T-cell (primary cell): ENCODE measurements around the gene MAP2. TPM values are rescaled to one million over a fixed set of nuclear protein-coding genes. Genes with fewer than 3 reads are reported as not detected.

Experiments used
- ATAC-seq, 4 experiments: fragments of 200-7000 bp in 3 of 4; fragments of 150-1000 bp in 1 of 4; cut with Tn5 transposase; replicated peaks in 1 of 4; 1 replicate in 3 of 4; 2 replicates in 1 of 4; pipeline ENCODE4 v1.10.0; 2021; ENCODE audit warnings: moderate library complexity in 3 of 4, mild to moderate bottlenecking in 2 of 4, moderate number of reproducible peaks in 1 of 4
- CTCF ChIA-PET, 2 donors: fragments of 300-600 bp; sonication (Branson Sonifier 250); formaldehyde crosslinking; loops; one replicate each; lab custom pipeline; 2022; ENCODE audit warnings: antibody characterized with exemption in 2 of 2; lab: Charles Lee
- POLR2A ChIA-PET, 2 donors: fragments of 300-600 bp; sonication (Branson Sonifier 250); formaldehyde crosslinking; loops; one replicate each; lab custom pipeline; 2022; ENCODE audit warnings: antibody characterized with exemption in 2 of 2; lab: Charles Lee
- DNase-seq, 35 experiments: peaks; one replicate each; pipeline versions ENCODE4 v3.0.0 to v3.0.0-alpha.2; 2013 to 2023
- H3K27ac ChIP-seq: one replicate; pipeline ENCODE4 v1.5.1; 2013; ENCODE audit warnings: low read length
- H3K27me3 ChIP-seq, 2 experiments: replicated peaks in 1 of 2; 1 replicate in 1 of 2; 2 replicates in 1 of 2; pipeline versions ENCODE4 v1.6.1 to v1.7.0; 2013; ENCODE audit warnings: low read length in 1 of 2, mixed read lengths in 1 of 2; ENCODE audit not compliant: control insufficient read depth in 2 of 2, insufficient read depth in 2 of 2; ENCODE audit errors: extremely low read depth in 1 of 2
- H3K36me3 ChIP-seq, 2 donors: 1 replicate in 1 of 2; 2 replicates in 1 of 2; pipeline versions ENCODE4 v1.6.1 to v1.7.0; 2013; ENCODE audit warnings: low read length in 1 of 2; ENCODE audit not compliant: control insufficient read depth in 2 of 2, insufficient read depth in 1 of 2; ENCODE audit errors: extremely low read depth in 1 of 2
- H3K4me1 ChIP-seq, 2 experiments: 1 replicate in 1 of 2; 2 replicates in 1 of 2; pipeline versions ENCODE4 v1.6.1 to v1.7.0; 2013; ENCODE audit warnings: low read length in 2 of 2, mixed read lengths in 1 of 2; ENCODE audit not compliant: insufficient read depth in 2 of 2, control insufficient read depth in 1 of 2; ENCODE audit errors: extremely low read depth in 1 of 2
- H3K4me3 ChIP-seq, 2 donors: 1 replicate in 1 of 2; 2 replicates in 1 of 2; pipeline versions ENCODE4 v1.5.1 to v1.7.0; 2013; ENCODE audit warnings: mild to moderate bottlenecking in 2 of 2, low read length in 1 of 2, moderate library complexity in 1 of 2; ENCODE audit not compliant: control insufficient read depth in 1 of 2; ENCODE audit errors: extremely low read depth in 1 of 2
- H3K9me3 ChIP-seq: 2 replicates; pipeline ENCODE4 v1.7.0; 2013
- H3K27ac Mint-ChIP-seq, 2 donors: one replicate each; pipeline ENCODE4 v1.8.0; 2020 to 2021; ENCODE audit warnings: mild to moderate bottlenecking in 2 of 2, mixed read lengths in 2 of 2
- H3K27me3 Mint-ChIP-seq, 2 donors: one replicate each; pipeline ENCODE4 v1.8.0; 2021 to 2022; ENCODE audit warnings: mixed read lengths in 2 of 2
- H3K36me3 Mint-ChIP-seq: one replicate; pipeline ENCODE4 v1.8.0; 2021; ENCODE audit warnings: mixed read lengths
- H3K4me1 Mint-ChIP-seq, 3 donors: one replicate each; pipeline ENCODE4 v1.8.0; 2020 to 2022; ENCODE audit warnings: mixed read lengths in 3 of 3, mild to moderate bottlenecking in 1 of 3
- H3K4me3 Mint-ChIP-seq, 3 donors: one replicate each; pipeline ENCODE4 v1.8.0; 2020 to 2022; ENCODE audit warnings: mild to moderate bottlenecking in 3 of 3, mixed read lengths in 3 of 3, moderate library complexity in 3 of 3
- H3K9me3 Mint-ChIP-seq, 3 donors: one replicate each; pipeline ENCODE4 v1.8.0; 2020 to 2022; ENCODE audit warnings: mixed read lengths in 3 of 3
- WGBS: methylation state at CpG from one replicate; pipeline ENCODE4 v1.1.5; 2013; ENCODE audit warnings: missing lambda C conversion rate; ENCODE audit not compliant: insufficient coverage; 5-methylcytosine and 5-hydroxymethylcytosine counted together
- total RNA-seq, 35 experiments: library from RNA in 6 of 35; stranded (reverse) in 6 of 35; fragments of 120-200 nt in 1 of 35; gene quantifications; one replicate each; pipeline versions ENCODE4 v1.2.1 to v1.2.4 and lab custom pipeline; 2013 to 2026

Gene MAP2
- total RNA-seq, 5 donors from 2014 or later (not counting 1 experiment from before 2014, with no cell fraction given), result 0.35 to 0.86 (median 0.46) TPM

DNA sequence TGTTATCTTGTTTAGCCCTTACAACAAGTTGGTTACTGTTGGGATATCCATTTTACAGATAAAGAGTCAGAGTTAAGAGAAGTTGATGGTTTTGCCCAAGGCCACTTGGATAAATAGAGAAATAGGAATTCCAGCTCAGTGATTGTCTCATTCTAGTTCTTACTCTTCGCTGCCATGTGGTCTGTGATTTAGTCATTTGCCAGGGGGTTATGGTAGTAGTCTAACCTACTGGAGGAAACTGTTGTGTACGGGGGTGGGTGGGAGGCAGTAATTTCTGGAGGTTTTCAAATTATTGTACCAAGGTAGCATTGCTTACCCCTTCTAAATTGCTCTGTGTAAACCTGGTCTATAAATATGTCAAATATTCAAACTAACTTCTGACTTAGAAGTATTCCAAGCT lies 110.4 kb downstream of the MAP2 start:
- Mint-ChIP-seq H3K9me3 (no peaks in the 10 kb centered on the region), H3K27ac (no peak overlapping the region), H3K36me3 (no peaks in the 10 kb centered on the region), H3K4me1 (no peaks in the 10 kb centered on the region), H3K4me3 (no peak overlapping the region), H3K27me3 (no peaks in the 10 kb centered on the region)
- no peaks in the 10 kb centered on the region for H3K4me1 ChIP-seq
- H3K27ac ChIP-seq, result no peak overlapping the region
- 80% methylated on average over 1 of the region's 2 CpGs for WGBS
- CTCF ChIA-PET, result interaction anchor here in 1 of 2 donors (0.7 kb wide), 1 partner anchor 141 kb away, joined by 10 read pairs; no protein-coding TSS in a partner anchor
- H3K36me3 ChIP-seq, result no peaks in the 10 kb centered on the region
- no peaks in the 10 kb centered on the region for H3K9me3 ChIP-seq
- ATAC-seq (no peak), DNase-seq (no peak)
- no peak overlapping the region for H3K4me3 ChIP-seq
- no peaks in the 10 kb centered on the region for H3K27me3 ChIP-seq
- POLR2A ChIA-PET, result interaction anchor here in 1 of 2 donors (0.6 kb wide), 1 partner anchor 1558 kb away, joined by 7 read pairs; no protein-coding TSS in a partner anchor

DNA sequence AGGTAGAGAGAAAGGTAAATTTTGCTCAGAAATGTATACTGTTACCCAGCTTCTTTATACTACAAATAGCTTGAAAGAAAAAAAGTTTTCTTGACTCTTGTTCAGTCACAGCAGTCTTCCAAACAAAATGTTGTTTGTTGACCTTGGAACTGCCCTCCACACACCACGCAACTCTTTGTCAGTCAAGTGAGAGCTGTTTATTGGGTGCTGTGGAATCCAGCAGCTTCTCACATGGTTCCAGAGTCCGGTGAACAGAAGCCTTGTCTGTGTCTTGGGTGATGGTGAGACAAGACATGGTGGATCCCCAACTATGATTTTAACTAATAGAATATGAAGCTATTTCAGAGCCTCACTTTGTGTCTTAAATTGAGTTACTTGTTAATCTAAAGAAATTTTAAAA lies 112.5 kb downstream of the MAP2 start:
- ChIA-PET POLR2A (interaction anchor here in 1 of 2 donors (0.5 kb wide), 1 partner anchor 44 kb away, joined by 3 read pairs; no protein-coding TSS in a partner anchor), CTCF (no interaction called here)
- no peak overlapping the region for H3K27ac ChIP-seq
- Mint-ChIP-seq H3K36me3 (no peaks in the 10 kb centered on the region), H3K9me3 (peaks cover 0 to 1% (median 0%) of the 10 kb centered on the region in 3 donors), H3K4me1 (no peaks in the 10 kb centered on the region), H3K4me3 (no peak overlapping the region), H3K27ac (no peak overlapping the region), H3K27me3 (no peaks in the 10 kb centered on the region)
- ATAC-seq (no peak), DNase-seq (no peak)
- no peaks in the 10 kb centered on the region for H3K4me1 ChIP-seq
- no CpG with 5 or more reads among the region's 2 CpGs for WGBS
- H3K36me3 ChIP-seq, result no peaks in the 10 kb centered on the region
- no peak overlapping the region for H3K4me3 ChIP-seq
- H3K27me3 ChIP-seq, result no peaks in the 10 kb centered on the region
- H3K9me3 ChIP-seq, result no peaks in the 10 kb centered on the region

DNA sequence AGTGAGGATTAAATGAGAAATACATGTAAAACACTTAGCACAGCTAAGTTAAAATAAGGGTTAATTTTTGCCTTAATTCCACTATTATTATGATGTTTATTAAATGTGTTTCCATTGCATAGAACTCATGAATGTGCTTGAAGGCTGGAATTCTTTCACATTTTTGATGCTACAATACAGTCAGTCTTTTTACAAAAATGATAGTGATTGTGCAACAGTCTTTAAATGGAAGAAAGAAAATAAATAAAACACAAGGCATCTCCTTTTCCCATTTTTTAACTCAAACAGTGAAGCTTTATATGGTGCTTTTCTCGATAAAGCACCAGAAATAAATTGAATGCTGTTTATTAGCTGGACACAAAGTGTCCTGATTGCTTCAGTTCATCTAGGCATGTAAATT lies 123.9 kb downstream of the MAP2 start:
- no peaks in the 10 kb centered on the region for H3K9me3 ChIP-seq
- Mint-ChIP-seq H3K4me1 (no peaks in the 10 kb centered on the region), H3K36me3 (no peaks in the 10 kb centered on the region), H3K27ac (no peak overlapping the region), H3K27me3 (no peaks in the 10 kb centered on the region), H3K9me3 (no peaks in the 10 kb centered on the region), H3K4me3 (no peak overlapping the region)
- no CpG with 5 or more reads among the region's 1 CpG for WGBS
- ChIA-PET CTCF (no interaction called here), POLR2A (no interaction called here)
- DNase-seq (no peak), ATAC-seq (no peak)
- H3K4me3 ChIP-seq, result no peak overlapping the region
- no peaks in the 10 kb centered on the region for H3K36me3 ChIP-seq
- H3K4me1 ChIP-seq, result no peaks in the 10 kb centered on the region
- H3K27ac ChIP-seq, result no peak overlapping the region
- H3K27me3 ChIP-seq, result no peaks in the 10 kb centered on the region

DNA sequence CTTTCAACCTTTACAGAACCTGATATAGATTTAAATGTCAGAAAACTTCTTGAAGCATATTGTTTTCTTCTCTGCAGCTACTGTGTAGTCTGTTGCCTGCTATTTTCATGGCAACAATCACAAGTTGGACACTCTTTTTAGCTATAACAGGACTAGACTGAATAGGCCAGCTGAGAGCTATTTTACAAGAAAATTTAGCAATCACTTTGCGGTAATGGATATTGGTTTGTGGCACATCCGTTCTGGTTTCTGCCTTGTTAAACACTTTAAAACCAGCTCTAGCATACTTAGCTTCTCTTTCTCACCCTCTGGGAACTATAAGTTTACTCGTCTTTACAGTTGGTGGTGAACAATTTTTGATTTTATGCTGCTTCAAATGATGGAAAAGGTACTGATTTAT lies 125.7 kb downstream of the MAP2 start:
- no peaks in the 10 kb centered on the region for H3K27me3 ChIP-seq
- POLR2A ChIA-PET, result no interaction called here
- no peak overlapping the region for H3K27ac ChIP-seq
- no peaks in the 10 kb centered on the region for H3K4me1 ChIP-seq
- no peak overlapping the region for H3K4me3 ChIP-seq
- no peaks in the 10 kb centered on the region for H3K4me1 Mint-ChIP-seq
- H3K4me3 Mint-ChIP-seq, result no peak overlapping the region
- no peaks in the 10 kb centered on the region for H3K27me3 Mint-ChIP-seq
- no peaks in the 10 kb centered on the region for H3K9me3 Mint-ChIP-seq
- no peaks in the 10 kb centered on the region for H3K36me3 Mint-ChIP-seq
- no peaks in the 10 kb centered on the region for H3K9me3 ChIP-seq
- WGBS, result no CpG with 5 or more reads among the region's 3 CpGs
- CTCF ChIA-PET, result interaction anchor here in 1 of 2 donors (0.6 kb wide), 1 partner anchor 14 kb away, joined by 3 read pairs; no protein-coding TSS in a partner anchor
- DNase-seq (no peak), ATAC-seq (no peak)
- no peaks in the 10 kb centered on the region for H3K36me3 ChIP-seq
- no peak overlapping the region for H3K27ac Mint-ChIP-seq

DNA sequence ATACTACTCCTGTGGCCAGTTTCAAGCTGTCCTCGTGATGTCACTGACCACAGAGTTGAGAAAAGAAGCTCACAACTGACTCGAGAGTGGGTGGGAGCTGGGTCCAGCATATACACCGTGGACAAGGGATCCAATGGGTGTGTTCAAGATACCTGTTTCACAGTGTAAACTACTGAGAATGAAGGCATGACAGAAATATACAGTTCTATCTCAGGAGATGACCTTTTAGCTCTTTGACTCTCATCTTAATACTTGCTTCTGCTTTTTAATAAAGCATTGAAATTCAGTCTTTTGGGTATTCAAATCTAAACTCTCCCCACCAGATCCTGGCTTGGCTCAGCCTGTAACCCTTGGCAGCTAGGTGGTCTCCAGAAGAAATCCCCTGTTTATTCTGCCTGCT lies 130.1 kb downstream of the MAP2 start:
- WGBS, result 76% methylated on average over 2 of the region's 3 CpGs
- no peaks in the 10 kb centered on the region for H3K36me3 Mint-ChIP-seq
- H3K4me3 ChIP-seq, result no peak overlapping the region
- no peak overlapping the region for H3K27ac ChIP-seq
- H3K4me3 Mint-ChIP-seq, result no peak overlapping the region
- H3K9me3 ChIP-seq, result no peaks in the 10 kb centered on the region
- no peaks in the 10 kb centered on the region for H3K4me1 ChIP-seq
- no peaks in the 10 kb centered on the region for H3K4me1 Mint-ChIP-seq
- H3K36me3 ChIP-seq, result no peaks in the 10 kb centered on the region
- ChIA-PET POLR2A (no interaction called here), CTCF (no interaction called here)
- H3K27me3 ChIP-seq, result no peaks in the 10 kb centered on the region
- ATAC-seq (no peak), DNase-seq (no peak)
- no peak overlapping the region for H3K27ac Mint-ChIP-seq
- H3K9me3 Mint-ChIP-seq, result no peaks in the 10 kb centered on the region
- no peaks in the 10 kb centered on the region for H3K27me3 Mint-ChIP-seq

DNA sequence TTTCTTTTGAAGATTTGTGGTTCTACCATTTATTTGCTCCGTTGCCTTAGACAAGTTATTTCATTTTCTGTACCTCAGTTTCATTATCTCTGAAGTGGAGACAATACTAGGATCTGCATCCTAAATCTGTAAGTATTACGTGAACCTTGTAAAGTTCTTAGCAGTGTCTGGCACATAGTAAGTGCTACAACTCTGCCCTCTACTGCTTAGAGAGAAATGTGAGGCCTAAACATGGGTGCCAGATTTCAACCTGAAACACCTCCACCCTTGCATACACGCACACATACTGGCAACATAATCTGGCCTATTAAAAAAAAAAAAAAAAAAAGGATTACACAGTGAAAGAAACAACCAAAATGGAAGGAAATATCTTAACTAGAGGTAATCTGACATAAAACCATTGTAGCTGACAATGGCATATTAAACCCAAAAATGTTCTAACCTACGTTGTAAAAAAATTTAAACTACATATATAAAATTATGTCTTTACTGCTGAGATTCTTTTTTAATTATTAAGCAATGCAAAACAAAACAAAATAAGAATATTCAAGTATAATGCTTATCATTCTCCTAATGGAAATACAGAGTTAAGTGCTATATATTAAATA lies 132.6 kb downstream of the MAP2 start:
- ATAC-seq, result no peak
- H3K4me1 Mint-ChIP-seq, result no peaks in the 10 kb centered on the region
- H3K9me3 Mint-ChIP-seq, result no peaks in the 10 kb centered on the region
- no peak overlapping the region for H3K27ac ChIP-seq
- ChIA-PET POLR2A (interaction anchor here in 1 of 2 donors (0.6 kb wide), 1 partner anchor 1919 kb away, joined by 9 read pairs; no protein-coding TSS in a partner anchor), CTCF (no interaction called here)
- H3K9me3 ChIP-seq, result no peaks in the 10 kb centered on the region
- DNase-seq, result no peak
- peaks cover 0 to 3% of the 10 kb centered on the region in 2 donors for H3K27me3 Mint-ChIP-seq
- no peaks in the 10 kb centered on the region for H3K4me1 ChIP-seq
- no peak overlapping the region for H3K4me3 ChIP-seq
- H3K36me3 Mint-ChIP-seq, result no peaks in the 10 kb centered on the region
- H3K4me3 Mint-ChIP-seq, result no peak overlapping the region
- no peaks in the 10 kb centered on the region for H3K27me3 ChIP-seq
- H3K36me3 ChIP-seq, result no peaks in the 10 kb centered on the region
- no CpG with 5 or more reads among the region's 4 CpGs for WGBS
- no peak overlapping the region for H3K27ac Mint-ChIP-seq
